GM19455 (cell line): Measurements from ENCODE around the gene SFXN2.
"Not testable (repeated sequence)": the region's sequence is repeated elsewhere in the genome, so short reads cannot be mapped to it uniquely, and the experiment has no call there.

Source experiments
- ATAC-seq: cut with Tn5 transposase; IDR thresholded peaks from one replicate; pipeline ENCODE4 v1.9.1; 2021; ENCODE audit not compliant: unreplicated experiment

SFXN2 gene

GRCh38 chr10:102679596-102679995, 34.8 kb upstream of the SFXN2 start:
- no peak for ATAC-seq

- ATAC-seq, result no peak
These were observed 32.7 kb upstream of the SFXN2 start for GRCh38 chr10:102681696-102682095.

GRCh38 chr10:102682416-102682815, 32.0 kb upstream of the SFXN2 start:
- ATAC-seq, result no peak

- ATAC-seq, result no peak
These were observed 31.5 kb upstream of the SFXN2 start for GRCh38 chr10:102682981-102683380.

- ATAC-seq, result no peak
These were observed 30.7 kb upstream of the SFXN2 start for GRCh38 chr10:102683736-102684135.

- no peak for ATAC-seq
These were observed 23.0 kb upstream of the SFXN2 start for GRCh38 chr10:102691285-102692066.

GRCh38 chr10:102695401-102695800, 19.0 kb upstream of the SFXN2 start:
- not testable (repeated sequence) for ATAC-seq

GRCh38 chr10:102696736-102697135, 17.7 kb upstream of the SFXN2 start:
- no peak for ATAC-seq

GRCh38 chr10:102698894-102699293, 15.5 kb upstream of the SFXN2 start:
- no peak for ATAC-seq

- ATAC-seq, result no peak
These were observed 13.2 kb upstream of the SFXN2 start for GRCh38 chr10:102701272-102701671.

- ATAC-seq, result no peak
These were observed 12.6 kb upstream of the SFXN2 start for GRCh38 chr10:102701796-102702195.

- no peak for ATAC-seq
These were observed 11.7 kb upstream of the SFXN2 start for GRCh38 chr10:102702742-102703141.

GRCh38 chr10:102704915-102705314, 9.5 kb upstream of the SFXN2 start:
- no peak for ATAC-seq

- no peak for ATAC-seq
These were observed 8.9 kb upstream of the SFXN2 start for GRCh38 chr10:102705531-102705930.

GRCh38 chr10:102710609-102711008, 3.8 kb upstream of the SFXN2 start:
- ATAC-seq, result no peak

GRCh38 chr10:102712089-102712488, 2.3 kb upstream of the SFXN2 start:
- no peak for ATAC-seq

- ATAC-seq, result no peak
These were observed 1.4 kb upstream of the SFXN2 start for GRCh38 chr10:102712843-102713538.

- no peak for ATAC-seq
These were observed 960 bp upstream of the SFXN2 start for GRCh38 chr10:102713539-102713813.

- peak; percentile 73 for ATAC-seq
These were observed 419 bp upstream of the SFXN2 start, which contains the start of gene ARL3 for GRCh38 chr10:102713814-102714620. ARL3 (minus strand) TSS chr10:102714397; CDS start chr10:102714275, 122 bp downstream.

- no peak for ATAC-seq
These were observed 1.4 kb downstream of the SFXN2 start for GRCh38 chr10:102715880-102716279.

GRCh38 chr10:102716900-102717565, 2.6 kb downstream of the SFXN2 start:
- not testable (repeated sequence) for ATAC-seq
